Keratinocyte (primary cell): ENCODE data around the gene RASGEF1B. TPM values are rescaled to one million over a fixed set of nuclear protein-coding genes. Genes with fewer than 3 reads are reported as not detected.

Source experiments
- DNase-seq: peaks from one replicate; pipeline ENCODE4 v3.0.0-alpha.2; 2011; ENCODE audit warnings: low read depth, missing footprints, low spot score
- FAIRE-seq: peaks from 2 replicates; lab custom pipeline; 2011; peaks lifted over from hg19 to GRCh38; lab: Jason Lieb, UNC
- H2AFZ ChIP-seq: 2 replicates; pipeline ENCODE4 v1.6.0; 2012; ENCODE audit warnings: low read length, control low read depth, inconsistent platforms; ENCODE audit not compliant: control insufficient read depth
- H3K27ac ChIP-seq: 2 replicates; pipeline ENCODE4 v1.5.1; 2011; ENCODE audit warnings: low read length; ENCODE audit not compliant: control insufficient read depth, insufficient read depth
- H3K27me3 ChIP-seq: 3 replicates; pipeline ENCODE4 v1.6.0; 2011; ENCODE audit warnings: low read length; ENCODE audit not compliant: control insufficient read depth, insufficient read depth; ENCODE audit errors: extremely low read depth
- H3K36me3 ChIP-seq, 2 experiments: 2 replicates in 1 of 2; 3 replicates in 1 of 2; pipeline ENCODE4 v1.5.1; 2011; ENCODE audit warnings: low read length in 2 of 2, mild to moderate bottlenecking in 1 of 2; ENCODE audit not compliant: control insufficient read depth in 2 of 2, insufficient read depth in 2 of 2; ENCODE audit errors: extremely low read depth in 1 of 2
- H3K4me1 ChIP-seq: 3 replicates; pipeline ENCODE4 v1.5.1; 2011; ENCODE audit warnings: low read length; ENCODE audit not compliant: control insufficient read depth, insufficient read depth; ENCODE audit errors: extremely low read depth
- H3K4me2 ChIP-seq: 3 replicates; pipeline ENCODE4 v1.6.0; 2011; ENCODE audit warnings: low read depth, low read length; ENCODE audit not compliant: control insufficient read depth, insufficient read depth; ENCODE audit errors: extremely low read depth
- H3K4me3 ChIP-seq, 3 experiments: fragments of 200-600 bp in 1 of 3; sonication (generic) in 1 of 3; 2 replicates in 2 of 3; 3 replicates in 1 of 3; pipeline ENCODE4 v1.5.1; 2011 to 2016; ENCODE audit warnings: low read length in 3 of 3, mild to moderate bottlenecking in 3 of 3, control low read depth in 2 of 3, inconsistent platforms in 1 of 3, low read depth in 1 of 3, mixed read lengths in 1 of 3, mixed run types in 1 of 3, moderate library complexity in 1 of 3; ENCODE audit not compliant: control insufficient read depth in 2 of 3, insufficient read depth in 2 of 3; ENCODE audit errors: extremely low read depth in 1 of 3
- H3K79me2 ChIP-seq: 2 replicates; pipeline ENCODE4 v1.6.0; 2012; ENCODE audit warnings: low read length; ENCODE audit not compliant: control insufficient read depth, insufficient read depth
- H3K9ac ChIP-seq: 3 replicates; pipeline ENCODE4 v1.6.0; 2011; ENCODE audit warnings: low read length; ENCODE audit not compliant: control insufficient read depth, insufficient read depth; ENCODE audit errors: extremely low read depth
- H3K9me1 ChIP-seq: 3 replicates; pipeline ENCODE4 v1.6.0; 2011; ENCODE audit warnings: low read length; ENCODE audit not compliant: control insufficient read depth, insufficient read depth; ENCODE audit errors: extremely low read depth
- H3K9me3 ChIP-seq: 2 replicates; pipeline ENCODE4 v1.5.1; 2012; ENCODE audit warnings: low read depth, low read length; ENCODE audit not compliant: control insufficient read depth
- H4K20me1 ChIP-seq: 3 replicates; pipeline ENCODE4 v1.6.0; 2011; ENCODE audit warnings: low read length; ENCODE audit not compliant: control insufficient read depth, insufficient read depth; ENCODE audit errors: extremely low read depth
- CTCF ChIP-seq, 3 experiments: IDR thresholded peaks in 1 of 3; conservative IDR thresholded peaks in 1 of 3; optimal IDR thresholded peaks in 1 of 3; 2 replicates in 2 of 3; 3 replicates in 1 of 3; pipeline versions ENCODE3 to v1.5.1; 2011; ENCODE audit warnings: low read length in 3 of 3, mild to moderate bottlenecking in 3 of 3, moderate library complexity in 2 of 3, control low read depth in 1 of 3, inconsistent platforms in 1 of 3; ENCODE audit not compliant: insufficient read depth in 2 of 3; ENCODE audit errors: extremely low read depth in 1 of 3
- EZH2 ChIP-seq: IDR thresholded peaks from one replicate; pipeline ENCODE4 v1.6.1; 2012; ENCODE audit warnings: inconsistent platforms, mild to moderate bottlenecking, low read length, moderate library complexity
- dilution Hi-C: fragments of 300-500 bp; cut with MboI; formaldehyde crosslinking; loops from one replicate; pipeline ENCODE4 v1.7.0; 2020; ENCODE audit warnings: low sequenced_read_pairs; ENCODE audit not compliant: extremely low pct_ligation_motif_present
- polyA plus RNA-seq, 5 experiments: library from polyadenylated mRNA; depleted of rRNA in 3 of 5; stranded (reverse) in 3 of 5; stranded (forward) in 1 of 5; unstranded in 1 of 5; fragments of >200 nt; gene quantifications; 1 replicate in 1 of 5; 2 replicates in 3 of 5; 3 replicates in 1 of 5; pipeline versions ENCODE4 v1.2.1 to v1.2.3, GENCODE V29; 2011 to 2012; ENCODE audit warnings: missing spikeins in 2 of 5, low read depth in 1 of 5, low replicate concordance in 1 of 5

Gene RASGEF1B
- polyA plus RNA-seq, 1 donor (not counting 4 experiments of a cell fraction or from before 2014, with no cell fraction given): 0.68 TPM

- peak overlapping the region; percentile 51 for H3K27ac ChIP-seq
- peak overlapping the region; percentile 67 for H2AFZ ChIP-seq
- no peaks in the 10 kb centered on the region for H3K9me1 ChIP-seq
- no peaks in the 10 kb centered on the region for H3K79me2 ChIP-seq
- no peaks in the 10 kb centered on the region for H3K27me3 ChIP-seq
- H4K20me1 ChIP-seq: no peaks in the 10 kb centered on the region
- peak overlapping the region; percentile 86 for H3K4me2 ChIP-seq
- peak overlapping the region in 1 of 3 experiments; percentile 80 for H3K4me3 ChIP-seq
- peaks cover 34% of the 10 kb centered on the region for H3K4me1 ChIP-seq
- FAIRE-seq: no peak
- no peaks in the 10 kb centered on the region for H3K9me3 ChIP-seq
- no peak for TF ChIP-seq EZH2
- TF ChIP-seq CTCF (optimal IDR thresholded peaks at IDR 0.05 in 1 of 3, IDR thresholded peaks at IDR 0.05 in 1 of 3, conservative IDR thresholded peaks at IDR 0.05 in 1 of 3; ENCODE audit: extremely low read depth in 1 of 3, insufficient read depth in 2 of 3, low read length in 3 of 3): no peak
- H3K36me3 ChIP-seq: no peaks in the 10 kb centered on the region
- DNase-seq: no peak
- dilution Hi-C loops: no loop called here
- H3K9ac ChIP-seq: peak overlapping the region; percentile 71
Measured at GRCh38 chr4:81469781-81470455, 1.8 kb downstream of the RASGEF1B start.

- peaks cover 34% of the 10 kb centered on the region for H3K4me1 ChIP-seq
- TF ChIP-seq EZH2 (no peak), CTCF (optimal IDR thresholded peaks at IDR 0.05 in 1 of 3, IDR thresholded peaks at IDR 0.05 in 1 of 3, conservative IDR thresholded peaks at IDR 0.05 in 1 of 3; ENCODE audit: extremely low read depth in 1 of 3, insufficient read depth in 2 of 3, low read length in 3 of 3) (no peak)
- dilution Hi-C loops: no loop called here
- H3K4me3 ChIP-seq: no peak overlapping the region
- H3K9me3 ChIP-seq: no peaks in the 10 kb centered on the region
- H3K9ac ChIP-seq: no peak overlapping the region
- FAIRE-seq (no peak), DNase-seq (no peak)
- no peaks in the 10 kb centered on the region for H4K20me1 ChIP-seq
- no peak overlapping the region for H3K27ac ChIP-seq
- H3K9me1 ChIP-seq: no peaks in the 10 kb centered on the region
- no peaks in the 10 kb centered on the region for H3K79me2 ChIP-seq
- no peaks in the 10 kb centered on the region for H3K36me3 ChIP-seq
- H3K27me3 ChIP-seq: no peaks in the 10 kb centered on the region
- no peak overlapping the region for H3K4me2 ChIP-seq
- no peak overlapping the region for H2AFZ ChIP-seq
Measured at GRCh38 chr4:81468678-81469077, 3.0 kb downstream of the RASGEF1B start.
